H1 (cell line): ENCODE data around the gene LTA4H. TPM values are rescaled to one million over a fixed set of nuclear protein-coding genes. Genes with fewer than 3 reads are reported as not detected.

Experiments
- CEBPB ChIP-seq: IDR thresholded peaks from 2 replicates; pipeline ENCODE4 v1.6.1; 2012; ENCODE audit warnings: low read depth, low read length
- CHD1 ChIP-seq: IDR thresholded peaks from 2 replicates; pipeline ENCODE4 v1.6.1; 2012; ENCODE audit warnings: low read depth, low read length, improper control_type of control experiment
- CREB1 ChIP-seq: IDR thresholded peaks from 2 replicates; pipeline ENCODE4 v1.6.1; 2012; ENCODE audit warnings: inconsistent platforms
- GTF2F1 ChIP-seq: IDR thresholded peaks from 2 replicates; pipeline ENCODE4 v1.6.1; 2012; ENCODE audit warnings: low read depth, low read length, improper control_type of control experiment, borderline replicate concordance
- JUN ChIP-seq: IDR thresholded peaks from 2 replicates; pipeline ENCODE4 v1.6.1; 2011; ENCODE audit warnings: low read depth, mild to moderate bottlenecking, improper control_type of control experiment, low read length
- MAFK ChIP-seq: IDR thresholded peaks from 2 replicates; pipeline ENCODE4 v1.6.1; 2012; ENCODE audit warnings: low read depth, mild to moderate bottlenecking, improper control_type of control experiment, low read length
- MAX ChIP-seq: IDR thresholded peaks from 2 replicates; pipeline ENCODE4 v1.6.1; 2012; ENCODE audit warnings: inconsistent platforms
- NRF1 ChIP-seq: IDR thresholded peaks from 2 replicates; pipeline ENCODE4 v1.6.1; 2011; ENCODE audit warnings: mild to moderate bottlenecking, low read depth, low read length, improper control_type of control experiment
- RNF2 ChIP-seq: fragments of 200-900, 300-1000 bp; sonication (generic); IDR thresholded peaks from 2 replicates; pipeline ENCODE4 v1.7.1; 2016; ENCODE audit warnings: borderline replicate concordance, low read depth, mild to moderate bottlenecking, antibody characterized with exemption, low read length; ENCODE audit not compliant: poor library complexity, severe bottlenecking; ENCODE audit errors: missing control alignments
- SP2 ChIP-seq: IDR thresholded peaks from 2 replicates; pipeline ENCODE4 v1.6.1; 2012; ENCODE audit warnings: mild to moderate bottlenecking, low read length, inconsistent platforms
- polyA plus RNA-seq, 7 experiments: library from polyadenylated mRNA; depleted of rRNA in 3 of 7; stranded (reverse) in 5 of 7; unstranded in 2 of 7; fragments of >200 nt in 5 of 7; fragments of 200-250 nt in 2 of 7; gene quantifications; 1 replicate in 5 of 7; 2 replicates in 1 of 7; 4 replicates in 1 of 7; pipeline versions ENCODE4 v1.2.1 to v1.2.3, GENCODE V29; 2011 to 2013; ENCODE audit warnings: missing spikeins in 2 of 7, mixed read lengths in 2 of 7
- total RNA-seq: library from RNA; stranded (reverse); fragmentation: NEBNext Ultra II Directional; extraction: Animal tissue kit (Norgen Biotek cat#: 25700); gene quantifications from 2 replicates; pipeline ENCODE4 v1.2.1, GENCODE V29; 2021
- TF ChIP-seq, protein P1 (sequence below): fragments of 300-600 bp; sonication (generic); IDR thresholded peaks from 2 replicates; pipeline ENCODE4 v1.7.1; 2012; ENCODE audit warnings: low read length, moderate library complexity, mild to moderate bottlenecking, inconsistent platforms; ENCODE audit not compliant: insufficient replicate concordance

LTA4H gene
- total and polyA plus RNA-seq, 2 of the 8 experiments (the other 6 are each of a cell fraction or from before 2014, with no cell fraction given), result 106 to 167 TPM

DNA sequence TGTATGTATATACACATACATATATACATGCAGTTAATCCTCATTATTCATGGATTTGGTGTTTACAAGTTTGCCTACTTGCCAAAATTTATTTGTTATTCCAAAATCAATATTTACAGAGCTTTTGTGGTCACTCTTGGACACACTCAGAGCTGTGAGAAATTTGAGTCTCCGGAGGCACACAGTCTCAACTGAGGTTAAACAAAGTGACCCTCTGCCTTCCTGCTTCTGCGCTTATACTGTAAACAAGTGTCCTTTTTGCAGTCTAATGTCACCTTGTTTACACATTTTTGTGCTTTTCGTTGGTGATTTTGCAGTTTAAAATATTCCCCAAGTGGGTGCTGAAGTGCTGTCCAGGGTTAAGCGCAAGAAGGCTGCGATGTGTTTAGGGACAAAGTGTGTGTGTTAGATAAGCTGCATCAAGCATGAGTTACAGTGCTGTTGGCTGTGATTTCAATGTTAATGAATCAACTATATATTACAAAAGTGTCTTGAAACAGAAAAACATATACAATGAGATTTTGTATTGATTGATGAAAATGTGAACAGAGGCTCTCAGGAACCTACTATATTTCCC is 13.1 kb upstream of the LTA4H start (continued):
- TF ChIP-seq, protein P1, sequence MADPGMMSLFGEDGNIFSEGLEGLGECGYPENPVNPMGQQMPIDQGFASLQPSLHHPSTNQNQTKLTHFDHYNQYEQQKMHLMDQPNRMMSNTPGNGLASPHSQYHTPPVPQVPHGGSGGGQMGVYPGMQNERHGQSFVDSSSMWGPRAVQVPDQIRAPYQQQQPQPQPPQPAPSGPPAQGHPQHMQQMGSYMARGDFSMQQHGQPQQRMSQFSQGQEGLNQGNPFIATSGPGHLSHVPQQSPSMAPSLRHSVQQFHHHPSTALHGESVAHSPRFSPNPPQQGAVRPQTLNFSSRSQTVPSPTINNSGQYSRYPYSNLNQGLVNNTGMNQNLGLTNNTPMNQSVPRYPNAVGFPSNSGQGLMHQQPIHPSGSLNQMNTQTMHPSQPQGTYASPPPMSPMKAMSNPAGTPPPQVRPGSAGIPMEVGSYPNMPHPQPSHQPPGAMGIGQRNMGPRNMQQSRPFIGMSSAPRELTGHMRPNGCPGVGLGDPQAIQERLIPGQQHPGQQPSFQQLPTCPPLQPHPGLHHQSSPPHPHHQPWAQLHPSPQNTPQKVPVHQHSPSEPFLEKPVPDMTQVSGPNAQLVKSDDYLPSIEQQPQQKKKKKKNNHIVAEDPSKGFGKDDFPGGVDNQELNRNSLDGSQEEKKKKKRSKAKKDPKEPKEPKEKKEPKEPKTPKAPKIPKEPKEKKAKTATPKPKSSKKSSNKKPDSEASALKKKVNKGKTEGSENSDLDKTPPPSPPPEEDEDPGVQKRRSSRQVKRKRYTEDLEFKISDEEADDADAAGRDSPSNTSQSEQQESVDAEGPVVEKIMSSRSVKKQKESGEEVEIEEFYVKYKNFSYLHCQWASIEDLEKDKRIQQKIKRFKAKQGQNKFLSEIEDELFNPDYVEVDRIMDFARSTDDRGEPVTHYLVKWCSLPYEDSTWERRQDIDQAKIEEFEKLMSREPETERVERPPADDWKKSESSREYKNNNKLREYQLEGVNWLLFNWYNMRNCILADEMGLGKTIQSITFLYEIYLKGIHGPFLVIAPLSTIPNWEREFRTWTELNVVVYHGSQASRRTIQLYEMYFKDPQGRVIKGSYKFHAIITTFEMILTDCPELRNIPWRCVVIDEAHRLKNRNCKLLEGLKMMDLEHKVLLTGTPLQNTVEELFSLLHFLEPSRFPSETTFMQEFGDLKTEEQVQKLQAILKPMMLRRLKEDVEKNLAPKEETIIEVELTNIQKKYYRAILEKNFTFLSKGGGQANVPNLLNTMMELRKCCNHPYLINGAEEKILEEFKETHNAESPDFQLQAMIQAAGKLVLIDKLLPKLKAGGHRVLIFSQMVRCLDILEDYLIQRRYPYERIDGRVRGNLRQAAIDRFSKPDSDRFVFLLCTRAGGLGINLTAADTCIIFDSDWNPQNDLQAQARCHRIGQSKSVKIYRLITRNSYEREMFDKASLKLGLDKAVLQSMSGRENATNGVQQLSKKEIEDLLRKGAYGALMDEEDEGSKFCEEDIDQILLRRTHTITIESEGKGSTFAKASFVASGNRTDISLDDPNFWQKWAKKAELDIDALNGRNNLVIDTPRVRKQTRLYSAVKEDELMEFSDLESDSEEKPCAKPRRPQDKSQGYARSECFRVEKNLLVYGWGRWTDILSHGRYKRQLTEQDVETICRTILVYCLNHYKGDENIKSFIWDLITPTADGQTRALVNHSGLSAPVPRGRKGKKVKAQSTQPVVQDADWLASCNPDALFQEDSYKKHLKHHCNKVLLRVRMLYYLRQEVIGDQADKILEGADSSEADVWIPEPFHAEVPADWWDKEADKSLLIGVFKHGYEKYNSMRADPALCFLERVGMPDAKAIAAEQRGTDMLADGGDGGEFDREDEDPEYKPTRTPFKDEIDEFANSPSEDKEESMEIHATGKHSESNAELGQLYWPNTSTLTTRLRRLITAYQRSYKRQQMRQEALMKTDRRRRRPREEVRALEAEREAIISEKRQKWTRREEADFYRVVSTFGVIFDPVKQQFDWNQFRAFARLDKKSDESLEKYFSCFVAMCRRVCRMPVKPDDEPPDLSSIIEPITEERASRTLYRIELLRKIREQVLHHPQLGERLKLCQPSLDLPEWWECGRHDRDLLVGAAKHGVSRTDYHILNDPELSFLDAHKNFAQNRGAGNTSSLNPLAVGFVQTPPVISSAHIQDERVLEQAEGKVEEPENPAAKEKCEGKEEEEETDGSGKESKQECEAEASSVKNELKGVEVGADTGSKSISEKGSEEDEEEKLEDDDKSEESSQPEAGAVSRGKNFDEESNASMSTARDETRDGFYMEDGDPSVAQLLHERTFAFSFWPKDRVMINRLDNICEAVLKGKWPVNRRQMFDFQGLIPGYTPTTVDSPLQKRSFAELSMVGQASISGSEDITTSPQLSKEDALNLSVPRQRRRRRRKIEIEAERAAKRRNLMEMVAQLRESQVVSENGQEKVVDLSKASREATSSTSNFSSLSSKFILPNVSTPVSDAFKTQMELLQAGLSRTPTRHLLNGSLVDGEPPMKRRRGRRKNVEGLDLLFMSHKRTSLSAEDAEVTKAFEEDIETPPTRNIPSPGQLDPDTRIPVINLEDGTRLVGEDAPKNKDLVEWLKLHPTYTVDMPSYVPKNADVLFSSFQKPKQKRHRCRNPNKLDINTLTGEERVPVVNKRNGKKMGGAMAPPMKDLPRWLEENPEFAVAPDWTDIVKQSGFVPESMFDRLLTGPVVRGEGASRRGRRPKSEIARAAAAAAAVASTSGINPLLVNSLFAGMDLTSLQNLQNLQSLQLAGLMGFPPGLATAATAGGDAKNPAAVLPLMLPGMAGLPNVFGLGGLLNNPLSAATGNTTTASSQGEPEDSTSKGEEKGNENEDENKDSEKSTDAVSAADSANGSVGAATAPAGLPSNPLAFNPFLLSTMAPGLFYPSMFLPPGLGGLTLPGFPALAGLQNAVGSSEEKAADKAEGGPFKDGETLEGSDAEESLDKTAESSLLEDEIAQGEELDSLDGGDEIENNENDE, result no peak
- TF ChIP-seq JUN (no peak), SP2 (no peak), GTF2F1 (no peak), MAX (no peak), RNF2 (no peak), MAFK (no peak), NRF1 (no peak), CHD1 (no peak), CEBPB (no peak), CREB1 (no peak)
